Bronchial smooth muscle cell (primary cell): ENCODE results near the gene CGB2. TPM values are rescaled to one million over a fixed set of nuclear protein-coding genes. Genes with fewer than 3 reads are reported as not detected.

Source experiments
- total RNA-seq: library from RNA; depleted of rRNA; stranded (reverse); fragments of >200 nt; gene quantifications from 2 replicates; pipeline ENCODE4 v1.2.1, GENCODE V29; 2014

Gene CGB2
- total RNA-seq = not detected in 2 replicates

GRCh38 chr19:49031642-49032301 lies at the start of gene CGB2:
Gene CGB2, plus strand, starts transcription at chr19:49031890. Its CDS starts 206 bp downstream, at chr19:49032096.

DNA sequence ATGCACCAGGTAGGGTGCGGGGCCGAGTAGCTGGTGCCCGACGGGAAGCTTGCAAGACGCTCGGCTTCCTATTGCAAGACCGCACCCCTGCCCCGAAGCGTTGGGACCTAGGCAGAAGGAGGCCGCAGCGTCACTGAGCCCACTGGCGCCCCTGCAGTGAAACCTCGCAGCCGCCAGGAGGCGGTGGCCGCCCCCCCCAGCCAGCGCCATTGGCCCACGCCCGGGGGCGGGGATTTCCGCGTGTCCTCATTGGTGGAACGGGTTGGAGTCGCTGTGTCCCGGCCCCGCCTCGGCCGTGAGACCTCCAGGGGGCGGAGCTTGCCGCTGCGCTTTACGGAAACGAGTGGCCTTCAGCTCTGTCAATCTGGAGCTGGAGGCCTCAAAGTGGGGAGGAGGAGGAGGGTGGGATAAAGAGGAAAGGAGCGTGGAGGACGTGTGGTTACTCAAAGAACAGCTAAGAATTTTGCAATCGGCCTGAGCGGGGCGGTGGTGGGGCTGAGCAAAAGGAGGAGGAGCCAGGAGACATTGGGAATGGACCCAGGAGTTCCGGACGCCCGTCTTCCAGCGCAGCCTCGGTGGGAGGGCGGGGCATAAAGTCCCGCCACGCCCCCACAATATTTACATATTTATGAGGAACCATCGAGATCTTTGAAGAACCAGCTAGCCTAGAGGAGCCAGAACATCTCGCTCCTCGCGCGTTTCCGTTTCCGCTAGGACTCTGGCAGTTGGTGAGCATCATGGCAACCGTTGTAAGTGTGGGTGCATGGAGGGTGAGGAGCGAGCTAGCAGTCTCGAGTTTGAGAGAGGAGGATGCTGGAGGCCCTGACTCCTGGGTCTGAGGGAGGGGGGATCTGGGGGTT lies 38.3 kb upstream of the CGB2 start, which contains the start of the genes GYS1 and RUVBL2:
Gene GYS1, minus strand, starts transcription at position 135 of the 860 bp plus-strand sequence. CDS start 197 bp downstream, outside the sequence.
Gene RUVBL2, plus strand, starts transcription at position 713 of the 860 bp plus-strand sequence. Its CDS starts 25 bp downstream, at position 738.

GRCh38 chr19:49017041-49017665 lies 14.5 kb upstream of the CGB2 start, which contains the start of gene LHB:
Gene LHB, minus strand, starts transcription at chr19:49017091. Its CDS starts 10 bp downstream, at chr19:49017081.

DNA sequence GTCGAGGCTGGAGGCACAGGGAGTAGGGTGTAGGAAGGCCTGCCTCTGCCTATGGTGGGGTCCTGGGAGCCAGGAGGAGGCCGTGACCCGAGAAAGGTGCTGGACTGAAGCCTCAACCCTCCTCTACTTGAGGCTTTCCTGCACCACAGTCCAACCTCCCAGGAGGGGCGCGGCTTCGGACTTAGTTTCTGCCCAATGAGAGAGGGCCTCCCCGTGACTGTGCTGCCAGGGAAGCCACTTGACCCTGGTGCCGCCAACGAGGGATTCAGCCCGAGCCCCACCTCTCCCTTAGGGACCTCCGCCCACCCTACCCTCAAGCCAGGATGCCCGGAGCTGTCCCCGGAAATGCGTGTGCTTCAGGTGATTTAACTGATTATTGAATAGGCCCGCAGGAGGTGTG lies 7.5 kb upstream of the CGB2 start, which contains the start of gene CGB3:
Gene CGB3, minus strand, starts transcription at position 101 of the 400 bp plus-strand sequence. CDS start 362 bp downstream, outside the sequence.

DNA sequence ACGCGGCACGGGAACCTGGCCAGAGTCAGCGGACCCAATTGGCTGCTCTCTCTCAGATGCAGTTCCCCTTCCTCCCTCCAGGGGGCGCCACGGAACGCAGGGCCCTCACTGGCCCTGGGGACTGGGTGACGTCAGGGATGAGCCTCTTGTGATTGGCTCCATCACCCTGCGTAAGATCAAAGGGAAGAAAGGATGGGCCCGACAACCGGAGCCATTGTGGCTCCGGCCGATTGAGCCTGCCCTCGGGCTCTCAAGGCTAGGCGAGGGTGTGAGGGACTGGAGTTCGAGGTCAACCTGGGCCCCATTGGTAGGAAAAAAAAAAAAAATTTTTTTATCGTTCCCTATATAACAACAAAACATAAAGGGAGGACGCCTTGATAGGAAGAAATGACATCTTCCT lies 5.1 kb downstream of the CGB2 start, which contains the start of gene CGB1:
Gene CGB1, minus strand, starts transcription at position 81 of the 400 bp plus-strand sequence. CDS start 184 bp downstream, outside the sequence.

GRCh38 chr19:49043548-49043947 lies 11.9 kb downstream of the CGB2 start, which contains the start of gene CGB5:
Gene CGB5, plus strand, starts transcription at chr19:49043848. Its CDS starts 362 bp downstream, at chr19:49044210.

DNA sequence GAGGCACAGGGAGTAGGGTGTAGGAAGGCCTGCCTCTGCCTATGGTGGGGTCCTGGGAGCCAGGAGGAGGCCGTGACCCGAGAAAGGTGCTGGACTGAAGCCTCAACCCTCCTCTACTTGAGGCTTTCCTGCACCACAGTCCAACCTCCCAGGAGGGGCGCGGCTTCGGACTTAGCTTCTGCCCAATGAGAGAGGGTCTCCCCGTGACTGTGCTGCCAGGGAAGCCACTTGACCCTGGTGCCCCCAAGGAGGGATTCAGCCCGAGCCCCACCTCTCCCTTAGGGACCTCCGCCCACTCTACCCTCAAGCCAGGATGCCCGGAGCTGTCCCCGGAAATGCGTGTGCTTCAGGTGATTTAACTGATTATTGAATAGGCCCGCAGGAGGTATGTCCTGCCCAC lies 17.3 kb downstream of the CGB2 start, which contains the start of gene CGB8:
Gene CGB8, minus strand, starts transcription at position 101 of the 400 bp plus-strand sequence. CDS start 372 bp downstream, outside the sequence.

GRCh38 chr19:49057636-49058234 lies 26.0 kb downstream of the CGB2 start, which contains the start of gene CGB7:
Gene CGB7, minus strand, starts transcription at chr19:49057749. Its CDS starts 2,374 bp downstream, at chr19:49055375.

DNA sequence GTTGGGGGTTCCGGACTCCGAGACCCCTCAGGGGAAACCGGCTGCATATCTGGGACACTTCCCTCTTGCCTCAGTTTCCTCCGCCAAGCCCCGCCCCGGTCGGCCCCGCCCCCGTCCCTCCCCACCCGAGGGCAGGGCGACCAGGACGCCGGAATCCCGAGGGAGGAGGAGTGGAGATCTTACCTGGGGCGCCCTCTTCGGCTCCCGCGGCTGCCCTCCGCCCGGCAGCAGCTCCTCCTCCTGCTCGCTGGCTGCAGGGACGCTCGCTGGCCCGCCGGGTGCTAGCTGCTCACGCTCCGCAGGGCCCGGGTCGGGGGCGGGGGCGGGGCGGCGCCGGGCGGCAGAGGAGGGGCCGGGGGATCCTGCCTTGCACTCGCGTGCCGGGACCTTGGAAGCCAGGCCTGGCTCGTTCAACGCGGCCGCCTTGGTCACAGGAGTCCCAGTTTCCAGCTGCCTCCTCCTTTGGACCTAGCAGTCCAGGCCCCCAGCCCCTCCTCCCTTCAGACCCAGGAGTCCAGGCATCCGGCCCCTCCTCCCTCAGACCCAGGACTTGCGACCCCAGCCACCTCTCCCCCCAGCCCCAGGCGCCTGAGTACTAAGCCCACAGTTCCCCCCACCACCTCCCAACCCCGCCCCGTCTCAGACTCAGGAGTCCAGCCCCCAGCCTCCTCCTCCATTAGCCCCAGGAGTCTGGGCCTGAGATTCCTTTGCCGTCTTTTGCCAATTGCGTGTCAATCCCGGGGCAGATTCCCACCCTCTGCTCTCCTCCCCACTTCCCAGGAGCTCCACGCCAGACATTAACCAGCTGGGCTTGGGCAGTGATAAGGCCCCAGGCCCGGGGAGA lies 33.3 kb downstream of the CGB2 start, which contains the start of gene NTF4:
Gene NTF4, minus strand, starts transcription at position 51 of the 844 bp plus-strand sequence. CDS start 2,821 bp downstream, outside the sequence.

Other genes starting within 250 kb of the CGB2 start
- gene BCAT2, start 220.9 kb upstream of the CGB2 start, total RNA-seq = 22.2 and 27.1 TPM in 2 replicates
- gene HSD17B14, start 195.4 kb upstream of the CGB2 start, total RNA-seq = 5.5 and 15.9 TPM in 2 replicates
- 14.3 and 18.6 TPM in 2 replicates for gene PLEKHA4, start 163.3 kb upstream of the CGB2 start, total RNA-seq
- 48.1 and 56.8 TPM in 2 replicates for gene PPP1R15A, start 159.5 kb upstream of the CGB2 start, total RNA-seq
- 0.26 and 0.32 TPM in 2 replicates for gene TULP2, start 133.1 kb upstream of the CGB2 start, total RNA-seq
- gene NUCB1, start 131.6 kb upstream of the CGB2 start, total RNA-seq = 149 and 199 TPM in 2 replicates
- gene DHDH, start 98.2 kb upstream of the CGB2 start, total RNA-seq = 1.6 TPM in 1 of 2 replicates, not detected in the other
- 70.6 and 113 TPM in 2 replicates for gene BAX, start 77.0 kb upstream of the CGB2 start, total RNA-seq
- 4,288 and 4,455 TPM in 2 replicates for gene FTL, start 66.6 kb upstream of the CGB2 start, total RNA-seq
- 20.4 and 22.7 TPM in 2 replicates for gene GYS1, start 38.6 kb upstream of the CGB2 start, total RNA-seq
- gene RUVBL2, start 38.0 kb upstream of the CGB2 start, total RNA-seq = 166 and 207 TPM in 2 replicates
- not detected in 2 replicates for gene LHB, start 14.8 kb upstream of the CGB2 start, total RNA-seq
- gene CGB3, start 7.6 kb upstream of the CGB2 start, total RNA-seq = not detected in 2 replicates
- not detected in 2 replicates for gene CGB1, start 5.0 kb downstream of the CGB2 start, total RNA-seq
- 0.16 TPM in 1 of 2 replicates, not detected in the other for gene CGB5, start 12.0 kb downstream of the CGB2 start, total RNA-seq
- not detected in 2 replicates for gene CGB8, start 17.2 kb downstream of the CGB2 start, total RNA-seq
- 0.17 and 0.47 TPM in 2 replicates for gene CGB7, start 25.9 kb downstream of the CGB2 start, total RNA-seq
- gene NTF4, start 32.9 kb downstream of the CGB2 start, total RNA-seq = 0.16 and 0.17 TPM in 2 replicates
- not detected in 2 replicates for gene KCNA7, start 40.8 kb downstream of the CGB2 start, total RNA-seq
- gene SNRNP70, start 53.6 kb downstream of the CGB2 start, total RNA-seq = 128 and 142 TPM in 2 replicates
- 12.0 and 13.3 TPM in 2 replicates for gene LIN7B, start 82.5 kb downstream of the CGB2 start, total RNA-seq
- gene C19orf73, start 87.3 kb downstream of the CGB2 start, total RNA-seq = 0.16 and 0.77 TPM in 2 replicates
- 1.0 and 2.0 TPM in 2 replicates for gene PPFIA3, start 87.7 kb downstream of the CGB2 start, total RNA-seq
- gene HRC, start 123.5 kb downstream of the CGB2 start, total RNA-seq = 0.09 TPM in 1 of 2 replicates, not detected in the other
- gene TRPM4, start 125.9 kb downstream of the CGB2 start, total RNA-seq = 16.5 and 17.5 TPM in 2 replicates